Activated CD4-positive, alpha-beta T cell treated with anti-CD3 and anti-CD28 coated beads, Interleukin-2, amount 50 U/mL, for 16 hours (primary cell): ENCODE data around the gene BAIAP2.

ENCODE experiments used
- DNase-seq: peaks from one replicate; pipeline ENCODE4 v3.0.0-alpha.2; 2020

Gene BAIAP2

GRCh38 chr17:81128774-81129173 lies 93.8 kb downstream of the BAIAP2 start:
- DNase-seq, result no peak

GRCh38 chr17:81129289-81129688 lies 94.3 kb downstream of the BAIAP2 start:
- DNase-seq, result no peak

GRCh38 chr17:81129711-81130367 lies 94.9 kb downstream of the BAIAP2 start:
- DNase-seq, result no peak

GRCh38 chr17:81130385-81131361 lies 95.7 kb downstream of the BAIAP2 start:
- no peak for DNase-seq

- DNase-seq, result no peak
Observed at GRCh38 chr17:81131486-81132196, 96.7 kb downstream of the BAIAP2 start.

- DNase-seq, result no peak
Observed at GRCh38 chr17:81132197-81132540, 97.2 kb downstream of the BAIAP2 start.

- DNase-seq, result no peak
Observed at GRCh38 chr17:81132770-81133723, 98.1 kb downstream of the BAIAP2 start.

- no peak for DNase-seq
Observed at GRCh38 chr17:81134064-81134781, 99.3 kb downstream of the BAIAP2 start.

GRCh38 chr17:81135505-81136278 lies 100.7 kb downstream of the BAIAP2 start:
- no peak for DNase-seq

- no peak for DNase-seq
Observed at GRCh38 chr17:81136366-81136765, 101.4 kb downstream of the BAIAP2 start.

- no peak for DNase-seq
Observed at GRCh38 chr17:81137248-81137647, 102.3 kb downstream of the BAIAP2 start.

GRCh38 chr17:81138083-81138482 lies 103.1 kb downstream of the BAIAP2 start:
- no peak for DNase-seq

- DNase-seq, result no peak
Observed at GRCh38 chr17:81138500-81138899, 103.5 kb downstream of the BAIAP2 start.

GRCh38 chr17:81139428-81139827 lies 104.5 kb downstream of the BAIAP2 start:
- no peak for DNase-seq

- DNase-seq, result no peak
Observed at GRCh38 chr17:81140018-81140417, 105.1 kb downstream of the BAIAP2 start.

GRCh38 chr17:81140695-81141094 lies 105.7 kb downstream of the BAIAP2 start:
- no peak for DNase-seq

GRCh38 chr17:81142301-81143199 lies 107.6 kb downstream of the BAIAP2 start:
- peak; percentile 59 for DNase-seq

GRCh38 chr17:81143200-81143527 lies 108.2 kb downstream of the BAIAP2 start:
- DNase-seq, result no peak

- DNase-seq, result no peak
Observed at GRCh38 chr17:81143717-81144422, 108.9 kb downstream of the BAIAP2 start.
